ENCODE measurements around the gene ADAMTS2.

ADAMTS2 gene

GRCh38 chr5:179275381-179275878, 69.8 kb downstream of the ADAMTS2 start:
- DNase-seq: no peak

DNA sequence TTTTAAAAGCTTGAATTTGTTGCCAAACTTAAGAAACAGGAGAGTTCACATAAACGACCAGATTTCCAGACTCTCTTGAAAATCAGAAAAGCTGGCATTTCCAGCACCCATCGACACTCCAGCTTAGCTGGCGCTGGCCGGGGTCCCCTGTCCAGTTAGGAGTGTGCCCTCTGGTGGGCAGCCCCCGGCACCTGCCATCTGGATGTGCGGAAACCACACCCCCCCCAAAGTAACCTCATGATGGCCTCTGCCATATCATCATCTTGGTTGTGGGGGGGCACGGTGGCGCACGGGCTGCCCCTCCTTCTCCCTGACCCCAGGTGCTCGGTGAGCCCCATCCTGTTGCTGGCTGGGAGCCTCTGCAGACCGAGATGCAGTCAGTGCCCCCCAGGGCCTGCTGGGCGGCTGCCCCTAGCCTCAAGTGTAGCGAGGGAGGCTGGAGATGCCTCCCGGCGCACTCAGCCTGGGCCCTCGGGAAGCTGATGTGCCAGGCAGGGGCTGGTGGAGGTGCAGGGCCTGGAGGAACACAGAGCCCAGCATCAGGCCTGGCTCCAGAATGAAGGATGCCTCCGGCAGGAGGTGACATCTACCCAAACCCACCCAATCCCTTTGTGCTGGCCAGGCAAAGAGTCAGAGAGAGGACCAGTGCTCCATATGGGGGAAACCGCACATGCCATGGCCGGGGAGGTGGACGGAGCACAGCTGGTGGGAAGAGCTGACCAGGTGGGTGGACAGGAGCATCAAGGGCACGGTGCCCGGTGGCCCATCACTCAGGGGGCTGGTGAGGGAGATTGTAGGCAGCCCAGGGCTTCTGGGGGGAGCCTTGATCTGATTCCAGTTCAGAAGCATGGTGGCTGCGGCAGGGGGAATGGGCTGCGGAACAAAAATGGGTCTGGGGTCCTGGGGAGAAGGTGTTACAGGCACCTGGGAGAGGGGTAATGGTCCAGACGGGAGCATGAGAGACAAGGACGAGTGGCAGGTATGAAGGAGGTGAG, 70.6 kb downstream of the ADAMTS2 start:
- DNase-seq: no peak

- no peak for DNase-seq
Observed at GRCh38 chr5:179273441-179274145, 71.7 kb downstream of the ADAMTS2 start.

DNA sequence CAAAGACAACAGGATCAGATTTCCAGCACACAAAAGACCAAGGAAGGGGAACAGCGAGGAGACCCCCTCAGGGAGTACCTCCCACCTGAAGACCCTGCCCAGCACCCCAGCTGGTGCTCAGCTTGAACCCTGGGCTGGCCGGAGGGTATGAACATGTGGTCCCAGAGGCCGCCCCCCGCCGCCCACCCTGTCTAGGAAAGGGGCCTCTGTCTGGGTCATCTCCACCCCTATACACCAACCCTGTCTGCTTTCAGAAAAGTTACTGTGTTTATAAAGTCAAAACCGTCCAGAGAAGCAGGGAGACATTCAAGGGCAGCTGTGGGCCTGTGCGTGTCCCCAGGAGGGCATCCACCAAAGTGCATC, 72.2 kb downstream of the ADAMTS2 start:
- DNase-seq: no peak

- DNase-seq: no peak
Observed at GRCh38 chr5:179272326-179273072, 72.8 kb downstream of the ADAMTS2 start.

- DNase-seq: no peak
Observed at GRCh38 chr5:179271821-179272325, 73.4 kb downstream of the ADAMTS2 start.

DNA sequence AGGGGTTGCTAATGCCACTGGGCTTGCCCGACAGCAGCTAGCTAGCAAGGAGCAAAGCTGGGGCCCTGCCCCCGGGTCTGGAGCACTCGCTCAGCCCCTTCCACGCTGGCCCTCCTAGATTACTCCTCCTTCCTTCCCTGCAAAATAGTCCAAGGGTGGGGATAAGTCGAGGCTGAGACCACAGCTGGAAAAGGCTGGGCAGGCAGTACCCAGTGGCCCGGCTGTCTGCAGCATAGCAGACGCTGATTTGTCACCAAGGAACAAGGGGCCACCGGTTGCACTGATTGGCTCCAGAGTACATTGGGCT, 73.9 kb downstream of the ADAMTS2 start:
- DNase-seq: no peak

DNA sequence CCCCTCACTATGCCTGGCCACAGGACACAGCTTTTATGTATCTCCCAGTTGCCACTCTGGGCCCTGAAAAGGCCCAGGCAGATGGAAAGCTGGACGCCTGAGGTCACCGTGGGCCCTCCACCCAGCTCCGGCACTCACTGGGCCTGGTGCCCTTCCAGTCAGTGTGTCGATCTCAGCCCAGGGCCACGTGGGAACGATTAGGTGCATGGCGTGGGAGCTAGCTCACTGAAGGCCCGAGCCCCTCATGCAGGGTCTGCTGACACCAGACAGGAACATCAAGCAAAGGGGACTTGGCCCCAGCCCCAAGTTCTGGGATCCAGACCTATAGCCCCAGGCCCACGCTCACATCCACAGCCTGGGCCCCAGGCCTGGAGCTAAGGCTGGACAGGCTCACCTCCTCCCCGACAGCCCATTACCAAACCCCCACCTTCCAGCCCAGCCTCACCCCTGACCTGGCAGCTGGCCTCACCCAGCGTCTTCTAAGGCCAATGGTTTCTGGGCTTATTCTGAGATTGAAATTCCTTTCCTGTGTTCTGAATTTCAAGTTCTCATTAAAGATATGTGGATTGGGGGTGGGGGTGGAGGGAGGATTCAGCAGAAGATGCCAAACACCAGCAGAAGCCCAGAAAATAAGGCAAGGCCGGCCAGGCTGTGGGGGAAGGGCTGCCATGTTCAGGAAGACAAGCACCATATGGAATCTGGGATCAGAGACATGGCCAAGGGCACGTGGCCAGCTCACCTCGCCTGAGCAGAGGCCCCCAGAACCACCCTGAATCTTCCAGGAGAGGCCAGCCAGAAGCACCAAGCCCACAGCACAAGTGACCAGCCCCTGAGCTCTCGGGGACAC, 74.5 kb downstream of the ADAMTS2 start:
- no peak for DNase-seq

DNA sequence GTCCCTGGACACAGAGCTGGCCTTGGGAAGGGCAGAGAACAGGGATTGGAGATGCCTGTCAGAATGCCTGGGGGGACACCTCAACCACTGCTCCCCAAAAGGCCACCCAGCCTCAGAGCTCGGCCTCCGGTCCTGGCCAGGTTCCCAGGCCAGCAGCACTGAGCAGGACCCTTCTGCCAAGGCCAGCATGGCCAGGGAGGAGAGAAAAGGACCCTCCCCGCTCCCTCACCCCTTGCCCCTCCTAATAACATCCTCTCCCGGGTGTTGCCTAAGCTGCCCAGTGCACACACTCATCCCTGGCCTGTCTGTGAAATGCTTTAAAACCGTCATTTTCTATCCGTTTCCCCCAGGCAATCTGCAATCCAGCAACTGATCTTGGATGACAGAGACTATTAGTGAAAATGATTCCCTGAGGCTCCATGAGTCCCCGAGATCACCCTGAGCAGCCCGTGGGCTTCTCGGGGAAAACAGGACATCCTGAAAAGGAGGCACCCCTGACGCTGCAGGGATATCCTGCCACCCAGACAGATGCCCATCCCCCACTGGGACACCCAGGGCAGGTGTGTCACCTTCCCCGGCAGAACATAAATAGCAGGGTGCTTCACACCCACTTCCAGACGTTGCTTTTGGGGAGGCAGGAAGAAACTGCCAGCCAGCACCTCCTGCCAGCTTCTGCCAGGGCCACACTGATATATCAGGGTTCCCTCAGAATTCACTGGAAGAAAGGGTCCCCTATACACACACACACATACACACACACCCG, 75.3 kb downstream of the ADAMTS2 start:
- DNase-seq: no peak

GRCh38 chr5:179268966-179269693, 76.1 kb downstream of the ADAMTS2 start:
- no peak for DNase-seq

DNA sequence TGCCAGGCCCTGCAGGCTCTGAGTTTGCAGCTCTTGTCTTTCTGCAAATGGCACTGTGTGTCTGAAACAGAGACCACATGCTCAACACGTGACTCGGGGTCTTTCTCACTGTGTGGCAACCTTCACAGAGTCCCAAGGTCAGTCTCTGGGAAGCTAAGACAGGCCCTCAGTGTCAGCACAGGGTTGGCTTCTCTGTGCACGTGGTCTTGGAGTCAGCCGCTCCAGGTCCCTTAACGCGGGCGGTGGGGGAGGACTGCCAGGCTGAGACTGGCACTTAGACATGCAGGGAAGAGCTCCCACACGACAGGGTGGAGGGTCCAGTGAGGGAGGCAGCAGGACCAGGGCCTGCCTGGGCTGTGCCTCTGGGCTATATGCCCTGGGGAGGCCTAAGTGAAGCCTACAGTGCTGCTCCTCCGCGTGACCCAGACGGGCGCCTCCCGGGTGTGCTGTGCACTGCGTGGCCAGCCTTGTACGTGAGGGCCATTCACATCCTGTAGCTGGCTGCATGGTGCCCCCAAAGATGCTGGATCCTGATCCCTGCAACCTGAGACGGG, 76.8 kb downstream of the ADAMTS2 start:
- no peak for DNase-seq

- no peak for DNase-seq
Observed at GRCh38 chr5:179267671-179268083, 77.6 kb downstream of the ADAMTS2 start.

- DNase-seq: no peak
Observed at GRCh38 chr5:179267071-179267670, 78.1 kb downstream of the ADAMTS2 start.

DNA sequence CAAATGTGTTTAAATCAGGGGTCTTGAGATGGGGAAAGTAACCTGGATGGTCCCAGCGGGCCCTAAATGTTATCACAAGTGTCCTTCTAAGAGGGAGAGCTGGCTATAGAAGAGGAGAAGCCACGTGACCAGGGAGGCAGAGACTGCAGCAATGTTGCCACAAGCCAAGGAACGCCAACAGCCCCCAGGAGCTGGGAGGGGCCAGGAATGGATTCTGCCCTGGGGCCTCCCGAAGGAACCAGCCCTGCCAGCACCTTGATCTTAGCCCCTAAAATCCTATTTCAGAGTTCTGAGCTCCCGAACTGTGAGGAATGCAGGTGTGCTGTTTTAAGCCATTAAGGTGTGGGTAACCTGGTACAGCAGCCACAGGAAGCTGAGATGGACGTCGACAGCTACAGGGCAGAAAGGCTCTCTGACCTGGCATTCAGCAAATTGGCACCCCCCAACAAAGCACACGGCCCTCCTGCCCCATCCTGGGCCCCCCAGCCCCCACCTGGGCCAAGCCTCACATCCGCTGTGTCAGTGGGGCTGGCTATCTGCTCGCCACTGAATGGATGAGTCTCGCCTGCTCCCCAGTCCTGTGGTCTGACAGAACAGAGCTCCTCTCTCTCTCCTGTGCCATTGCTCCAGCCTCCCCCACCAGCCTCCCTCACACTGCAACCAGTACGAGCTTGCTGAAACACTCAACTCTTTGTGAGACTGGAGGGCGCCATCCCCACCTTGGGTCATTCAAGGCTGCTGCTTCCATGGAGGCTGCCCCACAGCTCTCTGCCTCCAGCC, 78.8 kb downstream of the ADAMTS2 start:
- DNase-seq: no peak

DNA sequence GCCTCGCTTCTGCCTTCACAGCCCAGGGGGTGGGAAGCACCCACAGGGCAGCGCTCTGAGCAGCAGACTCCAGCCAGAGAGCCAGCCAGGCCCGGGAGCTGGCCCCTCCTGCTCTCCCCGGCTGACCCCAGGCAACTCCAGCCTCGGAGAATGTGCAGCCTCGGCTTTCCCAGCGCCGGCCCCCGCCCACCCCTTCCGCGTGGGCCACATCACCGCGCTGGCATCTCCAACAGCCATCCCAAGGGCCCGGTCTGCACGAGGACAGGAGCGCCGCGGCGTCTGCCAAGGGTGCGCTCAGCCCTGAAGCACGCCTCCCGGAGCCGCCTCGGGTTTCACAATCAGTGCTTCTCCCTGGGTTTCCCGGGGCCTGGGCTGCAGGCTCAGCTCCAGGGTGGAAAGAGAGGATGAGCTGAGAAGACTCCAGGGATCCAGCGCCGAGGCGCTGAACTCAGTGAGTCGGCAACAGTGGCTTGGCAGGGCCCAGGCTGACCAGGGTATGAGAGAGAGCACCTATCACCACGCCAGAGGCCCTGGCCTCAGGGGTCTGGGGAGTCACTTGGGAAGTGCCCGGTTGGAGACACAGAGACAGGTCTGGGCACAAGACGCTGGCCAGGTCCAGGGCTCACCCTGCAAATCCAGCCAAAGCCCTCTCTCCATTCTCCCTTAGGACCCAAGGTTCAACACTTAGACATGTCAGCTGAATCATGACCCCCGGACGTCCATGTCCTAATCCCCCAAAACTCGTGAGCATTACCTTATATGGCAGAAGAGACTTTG, 79.6 kb downstream of the ADAMTS2 start:
- DNase-seq: no peak

DNA sequence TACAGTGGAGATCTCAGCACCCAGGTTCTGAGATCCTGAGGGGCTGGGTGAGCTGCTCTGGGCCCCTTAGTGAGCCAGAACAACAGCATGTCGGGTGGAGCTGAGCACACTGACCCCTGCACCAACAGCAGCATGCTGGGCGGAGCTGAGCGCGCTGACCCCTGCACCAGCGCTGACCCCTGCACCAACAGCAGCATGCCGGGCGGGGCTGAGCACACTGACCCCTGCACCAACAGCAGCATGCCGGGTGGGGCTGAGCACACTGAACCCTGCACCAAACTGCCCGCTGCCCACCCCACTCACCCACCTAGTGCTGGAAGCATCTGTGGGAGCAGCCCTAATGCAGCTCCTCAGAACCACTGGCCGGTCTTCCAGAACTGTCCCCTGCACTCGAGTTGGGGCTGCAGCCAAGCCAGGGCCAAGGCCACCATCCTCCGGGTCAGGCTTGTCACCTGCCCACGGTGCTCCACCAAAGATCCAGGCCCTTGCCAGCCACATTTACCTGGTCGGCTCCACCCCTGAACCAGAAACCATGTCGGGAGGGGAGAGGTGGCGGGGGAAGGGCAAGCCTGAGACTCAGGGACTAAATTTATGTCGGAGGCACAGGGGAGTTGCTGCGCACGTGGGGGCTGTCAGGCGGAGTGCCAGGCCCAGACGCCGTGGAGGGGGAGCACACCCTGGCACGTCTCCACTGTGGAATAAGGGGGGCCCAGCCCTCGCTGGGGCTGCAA, 80.3 kb downstream of the ADAMTS2 start:
- no peak for DNase-seq

- DNase-seq: no peak
Observed at GRCh38 chr5:179264053-179264782, 81.0 kb downstream of the ADAMTS2 start.

Data from activated CD4-positive, alpha-beta T cell treated with anti-CD3 and anti-CD28 coated beads, Interleukin-2, amount 50 U/mL, for 48 hours (primary cell).